GM12891 (cell line): ENCODE measurements around the gene NCKAP5.

ENCODE experiments used
- PAX5 ChIP-seq: IDR thresholded peaks from 2 replicates; pipeline ENCODE4 v1.6.1; 2011; ENCODE audit warnings: low read length, moderate library complexity, mild to moderate bottlenecking; ENCODE audit not compliant: insufficient read depth, severe bottlenecking
- POLR2A ChIP-seq: IDR thresholded peaks from 2 replicates; pipeline ENCODE4 v1.6.1; 2011; ENCODE audit warnings: low read depth, low read length, control low read depth
- POLR2AphosphoS5 ChIP-seq: IDR thresholded peaks from 2 replicates; pipeline ENCODE4 v1.6.1; 2011; ENCODE audit warnings: low read depth, low read length, control low read depth
- TAF1 ChIP-seq: IDR thresholded peaks from 2 replicates; pipeline ENCODE4 v1.6.1; 2011; ENCODE audit warnings: low read depth, low read length, control low read depth

GRCh38 chr2:133508546-133509165 lies 59.6 kb downstream of the NCKAP5 start:
- no peak for TF ChIP-seq POLR2A
- TF ChIP-seq TAF1, result no peak
- no peak for TF ChIP-seq POLR2AphosphoS5
- no peak for TF ChIP-seq PAX5
